HG03442 (cell line): ENCODE measurements around the gene DDHD1.

Source experiments
- ATAC-seq: cut with Tn5 transposase; IDR thresholded peaks from one replicate; pipeline ENCODE4 v1.9.1; 2021; ENCODE audit warnings: mild to moderate bottlenecking, moderate library complexity; ENCODE audit not compliant: unreplicated experiment

Gene DDHD1

DNA sequence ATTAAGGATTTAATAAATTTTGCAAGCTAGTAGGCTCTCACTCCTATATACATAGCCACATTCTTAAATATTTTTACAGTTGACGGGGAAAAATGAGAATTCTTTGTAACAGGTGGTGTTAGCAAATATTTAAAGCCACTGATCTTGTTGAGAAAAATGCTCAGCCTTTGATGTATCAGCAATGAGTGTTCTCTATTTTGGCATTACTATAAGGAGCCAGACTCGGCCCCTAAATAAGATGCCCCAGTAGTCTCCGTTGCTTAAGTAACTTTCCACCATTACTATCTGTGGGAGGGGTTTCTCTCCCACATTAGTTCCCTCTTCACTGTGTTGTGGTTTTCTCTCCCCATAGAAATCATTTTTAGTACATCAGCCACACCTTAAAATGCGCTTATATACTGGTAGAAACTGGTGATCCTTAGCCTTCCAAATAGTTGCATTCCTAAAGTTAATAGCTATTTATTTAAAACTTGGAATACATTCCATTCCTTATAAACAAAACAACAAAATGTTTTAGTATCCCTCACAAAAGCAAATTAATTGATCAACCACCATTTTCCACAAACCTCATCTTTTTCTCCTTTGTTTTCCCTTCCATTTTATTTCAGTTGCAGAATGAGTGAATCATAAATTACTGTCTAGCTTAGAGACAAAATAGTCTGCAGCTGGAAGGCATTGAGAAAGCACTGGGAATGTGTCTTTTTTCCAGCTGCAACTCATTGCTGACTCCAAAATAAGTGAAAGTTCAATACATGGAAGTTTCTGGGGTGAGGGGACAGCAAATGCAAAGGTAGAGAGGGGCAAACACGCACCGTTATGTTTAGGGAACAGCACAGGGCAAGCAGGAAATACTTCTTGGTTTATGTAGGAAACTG, 117.5 kb downstream of the DDHD1 start:
- no peak for ATAC-seq

- no peak for ATAC-seq
These were observed 118.4 kb downstream of the DDHD1 start for GRCh38 chr14:53034688-53035230.

DNA sequence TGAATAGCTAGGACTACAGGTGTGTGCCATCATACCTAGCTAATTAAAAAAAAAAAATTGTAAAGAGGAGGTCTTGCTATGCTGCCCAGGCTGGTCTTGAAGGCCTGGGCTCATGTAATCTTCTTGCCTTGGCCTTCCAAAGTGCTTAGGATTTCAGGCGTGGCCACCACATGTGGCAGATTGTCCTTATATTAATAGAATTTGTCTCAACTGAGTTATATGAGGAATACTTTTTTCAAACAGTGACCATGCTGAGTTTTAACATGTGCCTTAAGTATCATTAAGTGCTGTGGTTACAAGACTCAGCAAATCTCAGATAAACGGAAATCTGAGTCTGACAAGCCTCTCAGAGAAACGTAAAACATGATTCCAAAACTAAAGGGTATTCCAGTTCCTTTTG, 119.1 kb downstream of the DDHD1 start:
- ATAC-seq = no peak

DNA sequence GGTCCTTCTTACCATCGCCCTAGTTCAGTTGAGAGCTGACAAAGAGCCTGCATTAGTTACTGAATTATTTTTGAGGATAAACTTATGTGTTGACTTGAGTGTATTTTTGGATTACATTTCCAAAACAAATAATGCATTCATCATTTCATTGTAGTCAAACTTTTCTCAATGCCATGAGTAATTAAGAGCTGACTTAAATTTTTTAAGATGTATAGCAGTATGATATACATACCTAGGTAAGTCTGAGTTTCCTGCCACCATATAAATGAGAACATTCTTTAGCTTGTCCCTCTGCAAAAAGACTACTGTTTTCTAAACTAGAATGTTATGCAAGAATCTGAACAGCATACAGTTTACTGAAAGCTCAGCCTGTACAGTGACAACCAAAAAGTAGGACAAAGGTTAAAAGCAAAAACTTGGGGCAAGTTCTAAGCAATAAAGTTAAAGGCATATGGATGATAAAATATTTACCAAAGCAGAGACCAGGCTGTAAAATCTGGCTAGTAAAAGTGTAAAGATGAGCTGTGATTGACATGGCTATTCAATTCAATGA, 120.2 kb downstream of the DDHD1 start:
- no peak for ATAC-seq

DNA sequence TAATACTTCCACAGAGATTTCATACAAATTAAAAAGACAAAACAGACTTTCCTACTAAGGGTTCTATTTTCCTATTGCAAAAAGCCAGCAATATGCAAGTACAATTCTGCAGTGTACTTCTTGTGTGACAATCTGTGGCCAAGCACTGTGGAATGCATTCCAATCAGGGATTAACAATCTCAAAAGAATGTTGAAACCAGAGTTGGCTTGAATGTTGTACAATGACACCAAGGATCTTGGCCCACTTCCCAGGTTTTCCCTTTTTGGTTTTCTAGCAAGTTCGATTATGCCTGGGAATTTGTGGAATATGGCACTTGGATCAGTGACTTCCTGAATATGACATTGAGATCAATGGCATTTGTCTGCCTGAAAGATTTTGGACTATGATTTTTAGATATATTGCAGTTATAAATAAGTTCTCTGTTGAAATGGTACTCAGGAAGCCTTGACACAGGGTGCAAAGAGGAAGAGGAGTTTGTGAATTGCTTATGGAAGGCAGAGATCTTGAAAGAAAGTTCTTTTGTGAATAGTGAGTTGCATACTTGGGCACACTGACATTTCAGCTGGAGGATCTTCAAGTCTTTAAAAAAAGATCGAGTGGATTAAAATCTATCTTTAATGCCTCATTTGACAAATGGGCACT, 120.8 kb downstream of the DDHD1 start:
- no peak for ATAC-seq

DNA sequence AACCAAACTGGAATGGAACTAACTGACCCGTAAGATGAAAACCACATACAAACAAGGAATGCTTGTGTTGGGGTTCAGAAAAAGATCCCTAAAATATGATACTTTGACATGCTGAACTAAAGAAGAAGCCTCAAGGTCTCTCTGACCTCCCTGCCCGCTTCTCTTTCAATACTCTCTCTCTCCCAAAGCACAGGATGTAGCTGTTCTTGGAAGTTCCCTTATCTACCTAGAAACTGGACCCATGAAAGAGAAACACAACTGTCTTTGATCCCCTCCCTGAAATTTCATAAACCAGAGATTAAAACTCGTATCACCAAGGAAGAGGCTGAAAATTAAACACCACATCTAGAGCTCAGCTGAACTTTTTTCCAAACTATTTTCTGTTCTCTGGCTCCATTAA, 125.6 kb downstream of the DDHD1 start:
- ATAC-seq = no peak

DNA sequence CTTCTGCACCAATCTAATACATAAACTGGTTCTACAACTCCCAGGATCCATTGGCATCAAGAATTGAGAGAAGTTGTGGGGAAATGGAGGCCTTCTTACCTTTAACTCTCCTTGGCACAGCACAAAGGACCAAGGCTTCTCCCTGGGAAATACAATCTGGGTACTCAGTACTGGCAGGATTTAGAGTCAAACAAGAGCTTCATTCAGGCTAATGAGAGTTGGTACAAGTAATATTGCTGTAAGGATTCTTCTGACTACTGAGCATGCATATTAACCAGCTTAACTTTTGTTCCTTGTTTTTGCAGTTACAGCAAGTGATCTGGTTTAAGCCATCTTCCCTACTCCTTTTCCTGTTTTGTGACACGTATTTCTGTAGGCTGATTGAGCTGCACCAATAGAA, 126.1 kb downstream of the DDHD1 start:
- no peak for ATAC-seq

- no peak for ATAC-seq
These were observed 129.8 kb downstream of the DDHD1 start for GRCh38 chr14:53023325-53023724.

DNA sequence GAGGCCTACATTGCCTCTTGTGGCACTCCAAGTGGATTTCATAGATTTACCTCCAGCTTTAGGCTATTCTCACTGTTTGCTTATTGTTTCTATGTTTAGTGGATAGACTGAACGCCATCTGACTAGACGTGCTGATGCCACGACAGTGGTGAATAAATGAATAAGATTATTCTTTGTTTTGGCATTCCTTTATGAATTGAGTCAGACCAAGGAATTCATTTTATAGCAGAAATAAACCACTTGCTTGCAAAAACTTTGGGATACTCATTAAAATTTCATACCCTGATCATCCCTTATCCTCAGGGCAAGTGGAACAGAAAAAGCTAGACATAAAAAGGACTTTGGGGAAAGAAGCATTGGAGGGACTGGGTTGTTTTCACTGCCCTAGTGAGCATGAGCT, 130.5 kb downstream of the DDHD1 start:
- no peak for ATAC-seq

DNA sequence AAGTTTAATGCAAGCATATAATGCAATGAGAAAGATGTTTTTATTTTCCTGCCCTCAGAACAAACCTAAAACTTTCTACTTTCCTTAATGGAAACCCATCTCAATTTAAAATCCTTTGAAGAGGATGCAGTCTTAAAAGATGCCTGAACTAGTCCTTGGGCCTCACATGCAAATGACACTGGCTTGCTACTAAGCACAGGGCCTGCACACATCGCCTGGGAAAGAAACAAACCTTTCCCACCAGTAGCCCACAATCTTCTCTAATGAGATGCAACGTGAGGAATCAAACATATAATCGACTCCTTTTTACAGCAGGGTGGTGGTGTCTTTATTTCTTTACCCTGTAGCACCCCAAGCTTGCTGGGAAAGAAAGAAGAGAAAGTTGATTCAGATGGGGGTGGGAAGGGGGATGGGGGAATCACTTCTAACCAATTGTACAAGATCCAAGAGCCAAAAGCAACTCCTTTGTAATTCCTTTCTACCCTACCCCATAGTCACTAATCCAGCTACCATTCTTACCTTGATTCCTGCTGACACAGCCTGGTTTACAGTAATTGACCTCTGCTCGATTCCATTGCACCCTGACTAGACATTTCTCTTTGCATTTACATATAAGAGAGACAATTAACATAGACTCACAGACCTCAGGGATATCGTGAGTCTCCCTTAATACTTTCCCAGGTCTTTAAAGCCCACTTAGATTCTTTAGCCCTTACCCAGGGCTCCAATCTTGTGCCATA, 132.8 kb downstream of the DDHD1 start:
- ATAC-seq = no peak

GRCh38 chr14:53019406-53019805, 133.7 kb downstream of the DDHD1 start:
- ATAC-seq = no peak

GRCh38 chr14:53017837-53018236, 135.3 kb downstream of the DDHD1 start:
- no peak for ATAC-seq

DNA sequence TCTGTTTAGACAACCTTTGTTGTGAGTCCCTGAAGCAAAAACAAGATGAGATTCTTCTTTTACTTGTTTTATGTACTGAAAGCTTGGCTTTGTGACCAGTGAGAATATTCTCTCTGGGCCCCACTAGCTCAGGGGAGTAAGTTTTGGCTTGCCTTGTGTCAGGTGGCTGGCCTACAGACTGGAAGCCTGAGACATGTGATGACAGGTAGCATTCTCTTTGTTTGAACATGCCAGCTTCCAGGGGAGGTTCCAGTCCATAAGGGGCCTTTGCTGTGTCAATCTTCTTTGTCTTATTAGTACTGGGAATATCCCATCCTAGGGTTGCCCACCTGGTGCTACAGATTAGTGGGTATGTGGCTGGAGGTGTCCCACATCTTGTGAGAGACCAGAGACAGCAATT, 136.2 kb downstream of the DDHD1 start:
- ATAC-seq = no peak

DNA sequence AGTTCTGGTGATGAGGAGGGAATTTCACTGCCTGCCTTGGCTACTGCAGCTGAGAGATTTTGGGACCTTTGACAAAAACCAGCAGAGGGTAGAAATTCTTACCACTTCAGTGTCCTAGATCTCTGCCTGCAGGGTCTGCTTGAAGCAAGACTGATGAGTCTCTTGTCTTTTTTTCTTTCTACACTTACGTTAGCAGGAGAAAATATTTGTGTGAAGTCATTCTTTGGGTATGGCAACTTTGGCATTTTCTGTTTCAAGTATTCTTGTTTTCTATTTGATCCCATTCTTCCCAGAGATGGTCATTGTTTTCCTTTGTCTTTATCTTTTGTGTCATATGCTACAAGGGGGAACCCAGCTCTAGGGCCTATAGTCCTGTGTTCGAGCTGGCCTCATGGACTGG, 136.6 kb downstream of the DDHD1 start:
- ATAC-seq = no peak

GRCh38 chr14:53011053-53011462, 142.1 kb downstream of the DDHD1 start:
- ATAC-seq = no peak

DNA sequence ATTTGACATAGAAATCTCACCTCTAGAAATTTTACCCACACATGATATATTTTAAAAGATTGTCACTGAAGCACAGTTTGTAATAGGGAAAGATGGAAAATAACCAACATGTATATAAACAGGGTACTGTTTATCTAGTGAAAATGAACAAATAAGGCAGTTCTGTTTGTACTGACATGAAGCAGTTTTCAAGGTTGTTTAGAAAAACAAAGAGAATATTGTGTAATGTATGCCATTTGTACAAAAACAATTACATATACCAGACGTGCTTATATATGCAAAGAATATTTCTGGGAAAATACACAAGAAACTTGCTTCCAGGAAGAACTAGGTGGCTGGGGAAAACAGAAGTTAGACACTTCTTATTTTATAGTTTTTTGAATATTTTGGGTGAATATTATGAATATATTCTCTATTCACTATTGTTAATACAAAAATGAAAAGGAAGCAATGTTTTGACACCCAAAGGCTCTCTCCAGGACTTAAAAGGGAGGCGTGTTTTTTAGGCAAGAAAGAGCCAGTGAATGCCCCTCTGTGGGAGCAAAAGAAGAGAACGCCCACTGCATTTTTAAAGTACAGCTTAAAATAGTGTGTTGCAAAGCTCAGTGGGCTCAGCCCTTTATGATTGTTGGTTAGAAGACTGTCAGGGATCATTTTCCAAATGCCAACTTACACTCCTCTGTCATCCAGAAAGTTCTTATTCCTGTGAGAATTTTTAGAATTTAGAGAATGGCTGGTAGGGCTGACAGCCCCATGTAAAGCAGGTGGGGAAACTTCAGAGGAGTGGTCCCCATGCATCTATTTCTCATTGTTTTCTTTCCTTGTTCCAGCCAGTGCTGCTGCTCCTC, 142.7 kb downstream of the DDHD1 start:
- ATAC-seq = no peak

- no peak for ATAC-seq
These were observed 146.1 kb downstream of the DDHD1 start for GRCh38 chr14:53006931-53007562.

- ATAC-seq = no peak
These were observed 148.1 kb downstream of the DDHD1 start for GRCh38 chr14:53004976-53005375.

GRCh38 chr14:53003776-53004175, 149.3 kb downstream of the DDHD1 start:
- no peak for ATAC-seq

DNA sequence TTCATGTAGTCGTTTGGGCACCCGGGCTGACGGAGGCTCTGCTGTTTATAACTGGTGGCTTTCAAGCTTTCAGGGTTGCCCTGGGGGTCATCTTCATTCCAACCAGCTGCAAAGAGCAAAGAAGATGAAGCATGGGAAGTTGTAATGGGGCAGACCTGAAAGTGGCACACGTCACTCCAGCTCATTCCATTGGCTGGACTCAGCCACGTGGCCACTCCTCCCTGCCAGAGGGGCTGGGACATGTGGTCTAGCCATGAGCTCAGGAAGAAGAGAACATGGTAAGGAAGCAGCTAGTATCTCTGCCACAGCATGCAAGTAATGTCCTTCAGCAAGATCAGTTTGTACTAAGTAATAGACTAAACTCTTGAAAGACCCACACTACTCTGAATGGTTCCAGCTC, 150.5 kb downstream of the DDHD1 start:
- no peak for ATAC-seq
